Measurements from ENCODE around the gene PEAK3.

PEAK3 gene

GRCh38 chr19:2225415-2226050 lies 56.4 kb downstream of the PEAK3 start:
- no peak for DNase-seq (ENCODE audit: low read depth in 2 of 2)

- DNase-seq (ENCODE audit: low read depth in 2 of 2) = no peak
These were observed 57.1 kb downstream of the PEAK3 start for GRCh38 chr19:2224754-2225349.

All from stimulated activated CD8-positive, alpha-beta memory T cell treated with anti-CD3 and anti-CD28 coated beads, Interleukin-7, amount 100 ng/mL, for 4 hours (primary cell).